HUES6 (cell line): ENCODE data around the gene CFAP77.

Experiments used
- H3K27ac ChIP-seq: 2 replicates; pipeline ENCODE4 v1.7.0; 2013; ENCODE audit warnings: low read depth, mild to moderate bottlenecking, low read length, inconsistent platforms
- H3K27me3 ChIP-seq: 2 replicates; pipeline ENCODE4 v1.6.1; 2013; ENCODE audit warnings: low read length; ENCODE audit not compliant: control insufficient read depth, insufficient read depth
- H3K36me3 ChIP-seq: 2 replicates; pipeline ENCODE4 v1.6.1; 2013; ENCODE audit warnings: low read length; ENCODE audit not compliant: control insufficient read depth, insufficient read depth
- H3K4me1 ChIP-seq: 2 replicates; pipeline ENCODE4 v1.6.1; 2013; ENCODE audit warnings: low read length; ENCODE audit not compliant: control insufficient read depth, insufficient read depth
- H3K4me3 ChIP-seq: 2 replicates; pipeline ENCODE4 v1.5.1; 2013; ENCODE audit warnings: low read depth, low read length
- H3K9ac ChIP-seq: one replicate; pipeline ENCODE4 v1.6.1; 2013; ENCODE audit warnings: mild to moderate bottlenecking, low read length
- H3K9me3 ChIP-seq: 2 replicates; pipeline ENCODE4 v1.6.1; 2013; ENCODE audit warnings: low read depth, low read length; ENCODE audit not compliant: control insufficient read depth, insufficient read depth

The CFAP77 gene

GRCh38 chr9:132451276-132451675 lies 41.3 kb downstream of the CFAP77 start:
- Histone ChIP-seq H3K4me3 (no peak overlapping the region), H3K4me1 (no peaks in the 10 kb centered on the region), H3K27ac (no peak overlapping the region), H3K36me3 (no peaks in the 10 kb centered on the region), H3K9me3 (no peaks in the 10 kb centered on the region), H3K27me3 (peaks cover 13% of the 10 kb centered on the region; the same call in 1 of the 2 replicates), H3K9ac (no peak overlapping the region)

DNA sequence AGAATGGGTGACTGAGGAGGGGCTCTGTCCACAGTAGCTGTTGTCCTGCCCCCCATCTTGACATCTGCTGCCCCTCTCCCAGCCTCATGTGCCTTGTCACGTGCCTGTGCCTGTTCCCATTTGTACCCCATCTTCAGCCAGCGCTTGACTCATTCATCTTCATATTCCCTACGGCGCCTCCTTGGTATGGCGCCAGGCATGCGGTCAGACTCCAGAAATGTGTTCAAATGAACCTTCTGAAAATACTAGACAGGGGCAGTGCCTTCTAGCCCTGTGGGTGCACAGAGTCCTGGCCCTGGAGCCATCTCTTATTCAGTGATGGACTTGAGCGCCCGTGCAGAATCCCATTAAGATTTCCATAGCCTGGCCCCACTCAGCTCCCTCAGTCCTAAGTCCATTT lies 46.2 kb downstream of the CFAP77 start:
- no peak overlapping the region for H3K9ac ChIP-seq
- H3K27ac ChIP-seq: no peak overlapping the region
- no peaks in the 10 kb centered on the region for H3K36me3 ChIP-seq
- 0 out of 2 replicates have a peak, but pooled peaks cover 5% of the 10 kb centered on the region for H3K27me3 ChIP-seq
- H3K4me1 ChIP-seq: no peaks in the 10 kb centered on the region
- no peak overlapping the region for H3K4me3 ChIP-seq
- H3K9me3 ChIP-seq: 0 out of 2 replicates have a peak, but pooled peaks cover 3% of the 10 kb centered on the region

- Histone ChIP-seq H3K4me3 (no peak overlapping the region), H3K9me3 (0 out of 2 replicates have a peak, but pooled peaks cover 3% of the 10 kb centered on the region), H3K4me1 (no peaks in the 10 kb centered on the region), H3K9ac (no peak overlapping the region), H3K36me3 (no peaks in the 10 kb centered on the region), H3K27ac (no peak overlapping the region), H3K27me3 (no peaks in the 10 kb centered on the region)
Measured at GRCh38 chr9:132457504-132458236, 47.7 kb downstream of the CFAP77 start.

GRCh38 chr9:132458432-132458831 lies 48.4 kb downstream of the CFAP77 start:
- no peaks in the 10 kb centered on the region for H3K27me3 ChIP-seq

GRCh38 chr9:132459661-132460060 lies 49.6 kb downstream of the CFAP77 start:
- Histone ChIP-seq H3K4me3 (no peak overlapping the region), H3K27me3 (no peaks in the 10 kb centered on the region)

More at GRCh38 chr9:132458432-132458831, 48.4 kb downstream of the CFAP77 start:
- H3K4me1 ChIP-seq: no peaks in the 10 kb centered on the region
- H3K27ac ChIP-seq: no peak overlapping the region
- H3K9ac ChIP-seq: no peak overlapping the region
- H3K4me3 ChIP-seq: no peak overlapping the region
- 0 out of 2 replicates have a peak, but pooled peaks cover 3% of the 10 kb centered on the region for H3K9me3 ChIP-seq
- H3K36me3 ChIP-seq: no peaks in the 10 kb centered on the region

GRCh38 chr9:132460240-132460639 lies 50.2 kb downstream of the CFAP77 start:
- Histone ChIP-seq H3K27ac (no peak overlapping the region), H3K9me3 (0 out of 2 replicates have a peak, but pooled peaks cover 3% of the 10 kb centered on the region), H3K9ac (no peak overlapping the region), H3K27me3 (no peaks in the 10 kb centered on the region), H3K36me3 (no peaks in the 10 kb centered on the region), H3K4me1 (no peaks in the 10 kb centered on the region), H3K4me3 (no peak overlapping the region)

More at GRCh38 chr9:132459661-132460060, 49.6 kb downstream of the CFAP77 start:
- Histone ChIP-seq H3K27ac (no peak overlapping the region), H3K9ac (no peak overlapping the region), H3K9me3 (0 out of 2 replicates have a peak, but pooled peaks cover 3% of the 10 kb centered on the region), H3K36me3 (no peaks in the 10 kb centered on the region), H3K4me1 (no peaks in the 10 kb centered on the region)

DNA sequence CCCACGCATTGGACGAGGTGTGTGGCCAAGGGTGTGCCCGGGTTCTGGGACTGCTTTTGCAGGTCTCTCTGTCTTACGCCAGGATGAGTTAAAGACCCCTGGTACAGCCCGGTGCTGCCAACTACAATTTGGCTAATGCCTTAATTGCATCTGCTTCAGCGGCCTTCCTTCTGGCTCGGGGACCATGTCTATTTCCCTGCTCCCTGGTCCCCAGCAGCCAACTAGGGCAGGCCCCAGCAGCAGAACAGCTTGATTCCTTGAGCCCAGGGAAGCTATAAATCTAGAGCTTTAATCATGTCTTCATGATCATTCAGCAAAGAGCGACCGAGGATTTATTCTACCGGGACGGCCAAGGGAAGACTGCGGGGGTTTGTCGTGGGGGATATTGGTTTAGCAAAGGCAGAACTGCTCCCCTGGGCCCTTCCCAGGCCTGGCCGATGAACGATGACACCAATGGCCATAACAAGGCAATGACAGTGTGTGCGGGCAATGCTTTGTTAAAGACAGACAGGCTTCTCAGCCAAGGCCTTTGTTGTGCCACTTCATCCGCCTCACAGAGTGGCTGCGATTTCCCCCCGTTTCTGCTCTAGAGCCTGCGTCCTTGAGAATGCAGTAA lies 51.4 kb downstream of the CFAP77 start:
- no peaks in the 10 kb centered on the region for H3K27me3 ChIP-seq
- 0 out of 2 replicates have a peak, but pooled peaks cover 3% of the 10 kb centered on the region for H3K9me3 ChIP-seq
- no peaks in the 10 kb centered on the region for H3K36me3 ChIP-seq

GRCh38 chr9:132461971-132462370 lies 52.0 kb downstream of the CFAP77 start:
- Histone ChIP-seq H3K4me1 (no peaks in the 10 kb centered on the region), H3K36me3 (no peaks in the 10 kb centered on the region), H3K4me3 (no peak overlapping the region), H3K27me3 (no peaks in the 10 kb centered on the region), H3K9ac (no peak overlapping the region), H3K27ac (no peak overlapping the region), H3K9me3 (0 out of 2 replicates have a peak, but pooled peaks cover 3% of the 10 kb centered on the region)

More for the DNA sequence above, 51.4 kb downstream of the CFAP77 start:
- H3K4me1 ChIP-seq: no peaks in the 10 kb centered on the region
- no peak overlapping the region for H3K4me3 ChIP-seq
- H3K9ac ChIP-seq: no peak overlapping the region
- H3K27ac ChIP-seq: no peak overlapping the region

DNA sequence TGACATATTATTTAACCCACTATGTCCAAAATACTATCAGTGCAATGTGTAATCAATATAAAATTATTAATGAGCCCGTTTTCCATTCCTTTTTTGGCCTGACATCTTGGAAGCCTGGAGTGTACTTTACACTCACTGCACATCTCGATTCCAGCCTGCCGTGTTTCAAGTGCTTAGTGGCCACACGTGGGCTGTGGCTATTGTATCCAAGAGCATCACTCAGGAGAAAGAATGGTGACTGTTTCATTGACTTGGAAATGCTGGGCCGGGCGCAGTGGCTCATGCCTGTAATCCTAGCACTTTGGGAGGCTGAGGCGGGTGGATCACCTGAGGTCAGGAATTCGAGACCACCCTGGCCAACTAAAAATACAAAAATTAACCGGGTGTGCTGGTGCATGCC lies 54.5 kb downstream of the CFAP77 start:
- no peaks in the 10 kb centered on the region for H3K27me3 ChIP-seq
- H3K9ac ChIP-seq: no peak overlapping the region
- H3K4me1 ChIP-seq: no peaks in the 10 kb centered on the region
- no peaks in the 10 kb centered on the region for H3K36me3 ChIP-seq
- 0 out of 2 replicates have a peak, but pooled peaks cover 6% of the 10 kb centered on the region for H3K9me3 ChIP-seq
- H3K4me3 ChIP-seq: no peak overlapping the region
- no peak overlapping the region for H3K27ac ChIP-seq

DNA sequence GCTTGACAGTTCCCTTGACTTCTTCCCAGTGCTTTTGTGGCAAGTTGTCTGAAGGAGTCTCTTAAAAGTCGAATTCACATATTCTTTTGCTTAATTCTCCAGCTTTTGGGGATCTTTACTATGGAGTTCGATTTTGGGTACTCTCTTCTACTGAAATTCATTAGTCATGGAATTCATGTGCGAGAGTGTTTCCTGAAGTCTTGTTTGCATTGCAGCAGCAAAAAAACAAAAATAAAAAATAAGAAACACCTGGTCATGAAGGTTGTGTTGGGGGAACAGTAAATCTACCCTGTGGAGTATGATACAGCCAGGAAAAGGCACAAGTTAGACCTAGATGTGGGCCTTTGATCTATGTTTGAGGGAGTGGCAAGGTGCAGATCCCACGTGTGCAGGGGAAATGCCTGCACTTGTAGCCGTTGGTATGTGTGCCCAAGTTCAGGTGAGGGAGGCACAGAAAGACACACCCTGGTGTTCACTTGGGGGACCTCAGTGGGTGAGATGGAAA lies 55.2 kb downstream of the CFAP77 start:
- H3K27me3 ChIP-seq: no peaks in the 10 kb centered on the region
- H3K36me3 ChIP-seq: no peaks in the 10 kb centered on the region
- no peak overlapping the region for H3K4me3 ChIP-seq
- no peaks in the 10 kb centered on the region for H3K4me1 ChIP-seq
- H3K27ac ChIP-seq: no peak overlapping the region
- H3K9me3 ChIP-seq: 0 out of 2 replicates have a peak, but pooled peaks cover 4% of the 10 kb centered on the region
- H3K9ac ChIP-seq: no peak overlapping the region

- Histone ChIP-seq H3K27me3 (no peaks in the 10 kb centered on the region; the same call in 1 of the 2 replicates), H3K4me1 (no peaks in the 10 kb centered on the region), H3K36me3 (no peaks in the 10 kb centered on the region), H3K27ac (no peak overlapping the region), H3K9ac (no peak overlapping the region), H3K4me3 (no peak overlapping the region), H3K9me3 (0 out of 2 replicates have a peak, but pooled peaks cover 3% of the 10 kb centered on the region)
Measured at GRCh38 chr9:132472199-132472598, 62.2 kb downstream of the CFAP77 start.
